Measurements from ENCODE around the gene FAM174B.

Gene FAM174B

DNA sequence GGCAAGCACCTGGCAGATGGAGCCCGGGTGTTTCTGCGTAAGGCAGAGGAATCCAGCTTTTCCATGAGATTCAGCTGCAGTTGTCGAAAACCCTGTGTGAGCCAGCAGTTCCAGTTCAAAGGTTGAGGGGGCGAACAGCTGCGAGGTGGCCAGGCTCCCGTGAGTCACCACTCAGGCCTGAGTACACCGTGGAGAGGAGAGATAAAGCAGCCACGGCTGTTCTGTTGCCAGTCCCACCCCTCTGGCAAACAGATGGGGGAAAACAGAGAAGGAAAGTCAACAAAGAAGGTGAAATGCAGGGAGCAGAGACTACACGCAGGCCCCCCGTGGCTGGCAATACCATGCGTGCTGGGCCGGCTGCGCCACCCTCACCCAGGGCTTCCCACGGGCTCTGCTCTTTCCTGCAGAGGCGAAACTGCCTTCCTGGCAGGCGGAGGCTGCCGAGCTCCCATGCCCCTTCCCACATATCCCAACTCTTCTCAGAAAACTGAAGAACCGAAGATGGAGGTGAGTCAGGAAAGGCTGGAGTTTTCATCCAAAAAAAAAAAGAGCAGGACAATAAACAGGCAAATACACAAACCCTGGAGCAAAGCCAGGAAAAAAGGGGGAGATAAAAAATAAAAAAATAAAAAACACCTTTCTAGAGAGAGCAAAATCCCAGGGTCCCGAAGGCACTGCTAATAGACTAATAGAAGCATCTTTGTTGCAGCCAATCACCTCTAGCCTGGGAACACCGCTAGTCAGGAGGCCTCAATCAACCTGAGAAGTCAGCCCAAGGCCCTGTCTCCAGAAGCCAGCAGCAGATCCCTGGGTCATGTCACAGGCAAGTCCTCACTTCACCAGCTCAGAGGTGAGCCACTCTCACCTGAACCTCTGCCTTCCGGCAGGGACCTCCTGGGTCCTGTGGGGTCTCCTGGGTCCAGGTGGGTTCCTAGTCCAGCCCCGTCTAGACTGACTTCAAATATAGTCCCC lies 37.7 kb downstream of the FAM174B start:
- no peak for DNase-seq (ENCODE audit: low read depth)
- TF ChIP-seq POLR2A (IDR thresholded peaks at IDR 0.05; ENCODE audit: extremely low read depth, insufficient read length) (no peak), MYC (IDR thresholded peaks at IDR 0.05; ENCODE audit: low read depth, low read length) (no peak)
- TF ChIP-seq, protein P1, sequence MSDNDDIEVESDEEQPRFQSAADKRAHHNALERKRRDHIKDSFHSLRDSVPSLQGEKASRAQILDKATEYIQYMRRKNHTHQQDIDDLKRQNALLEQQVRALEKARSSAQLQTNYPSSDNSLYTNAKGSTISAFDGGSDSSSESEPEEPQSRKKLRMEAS (IDR thresholded peaks at IDR 0.05; ENCODE audit: low read depth, low read length), result no peak
- TF ChIP-seq, protein P2, sequence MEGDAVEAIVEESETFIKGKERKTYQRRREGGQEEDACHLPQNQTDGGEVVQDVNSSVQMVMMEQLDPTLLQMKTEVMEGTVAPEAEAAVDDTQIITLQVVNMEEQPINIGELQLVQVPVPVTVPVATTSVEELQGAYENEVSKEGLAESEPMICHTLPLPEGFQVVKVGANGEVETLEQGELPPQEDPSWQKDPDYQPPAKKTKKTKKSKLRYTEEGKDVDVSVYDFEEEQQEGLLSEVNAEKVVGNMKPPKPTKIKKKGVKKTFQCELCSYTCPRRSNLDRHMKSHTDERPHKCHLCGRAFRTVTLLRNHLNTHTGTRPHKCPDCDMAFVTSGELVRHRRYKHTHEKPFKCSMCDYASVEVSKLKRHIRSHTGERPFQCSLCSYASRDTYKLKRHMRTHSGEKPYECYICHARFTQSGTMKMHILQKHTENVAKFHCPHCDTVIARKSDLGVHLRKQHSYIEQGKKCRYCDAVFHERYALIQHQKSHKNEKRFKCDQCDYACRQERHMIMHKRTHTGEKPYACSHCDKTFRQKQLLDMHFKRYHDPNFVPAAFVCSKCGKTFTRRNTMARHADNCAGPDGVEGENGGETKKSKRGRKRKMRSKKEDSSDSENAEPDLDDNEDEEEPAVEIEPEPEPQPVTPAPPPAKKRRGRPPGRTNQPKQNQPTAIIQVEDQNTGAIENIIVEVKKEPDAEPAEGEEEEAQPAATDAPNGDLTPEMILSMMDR (IDR thresholded peaks at IDR 0.05; ENCODE audit: low read depth, low read length), result no peak
- no peak overlapping the region for H3K4me3 ChIP-seq (ENCODE audit: low read depth, low read length)

DNA sequence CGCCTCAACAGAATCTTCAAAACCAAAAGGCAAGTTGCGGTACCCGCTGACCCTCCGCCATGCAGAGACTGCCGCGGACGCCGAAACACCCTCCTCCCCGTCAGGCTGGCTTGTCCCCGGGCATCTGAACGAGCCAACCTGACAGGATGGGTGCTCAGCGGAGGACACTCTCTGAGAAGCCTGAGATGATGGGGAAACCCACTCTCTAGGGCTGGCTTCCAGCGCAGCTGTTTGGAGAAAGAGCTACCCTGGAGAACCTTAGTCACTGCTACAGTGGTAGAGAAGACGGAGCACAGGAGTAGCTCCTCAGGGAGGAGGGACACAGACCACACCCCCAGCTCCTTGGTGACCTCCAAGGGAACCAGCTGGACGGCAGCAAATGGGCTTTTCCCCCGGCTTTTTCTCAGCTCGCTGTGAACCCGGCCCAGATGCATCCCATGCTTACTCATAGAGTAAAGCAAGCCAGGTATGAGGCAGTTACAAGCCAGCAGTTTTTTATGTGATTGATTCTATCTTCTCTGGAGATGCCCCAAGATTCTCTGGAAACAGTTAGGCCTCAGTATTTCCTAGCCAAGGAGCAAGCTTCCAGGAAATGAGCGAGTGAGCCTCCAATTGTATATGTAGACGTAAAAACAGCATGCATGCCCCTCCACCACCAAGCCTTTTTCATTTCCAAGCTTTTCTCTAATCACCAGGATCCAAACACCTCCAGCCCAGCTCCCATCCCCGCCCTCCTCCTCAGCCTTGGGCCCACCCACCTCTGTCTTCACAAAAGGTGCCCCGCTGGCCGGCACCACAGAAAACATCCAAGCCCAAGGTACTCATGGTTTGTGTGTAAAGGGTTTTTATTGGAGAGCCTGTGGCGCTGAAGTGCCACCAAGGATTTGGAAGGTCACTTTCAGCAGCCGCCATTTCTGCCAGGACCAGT lies 38.7 kb downstream of the FAM174B start:
- DNase-seq (ENCODE audit: low read depth), result no peak
- TF ChIP-seq MYC (IDR thresholded peaks at IDR 0.05; ENCODE audit: low read depth, low read length), result no peak
- no peak for TF ChIP-seq POLR2A (IDR thresholded peaks at IDR 0.05; ENCODE audit: extremely low read depth, insufficient read length)
- TF ChIP-seq, protein P2 (IDR thresholded peaks at IDR 0.05; ENCODE audit: low read depth, low read length), result no peak
- TF ChIP-seq, protein P1 (IDR thresholded peaks at IDR 0.05; ENCODE audit: low read depth, low read length), result no peak
- H3K4me3 ChIP-seq (ENCODE audit: low read depth, low read length), result no peak overlapping the region

DNA sequence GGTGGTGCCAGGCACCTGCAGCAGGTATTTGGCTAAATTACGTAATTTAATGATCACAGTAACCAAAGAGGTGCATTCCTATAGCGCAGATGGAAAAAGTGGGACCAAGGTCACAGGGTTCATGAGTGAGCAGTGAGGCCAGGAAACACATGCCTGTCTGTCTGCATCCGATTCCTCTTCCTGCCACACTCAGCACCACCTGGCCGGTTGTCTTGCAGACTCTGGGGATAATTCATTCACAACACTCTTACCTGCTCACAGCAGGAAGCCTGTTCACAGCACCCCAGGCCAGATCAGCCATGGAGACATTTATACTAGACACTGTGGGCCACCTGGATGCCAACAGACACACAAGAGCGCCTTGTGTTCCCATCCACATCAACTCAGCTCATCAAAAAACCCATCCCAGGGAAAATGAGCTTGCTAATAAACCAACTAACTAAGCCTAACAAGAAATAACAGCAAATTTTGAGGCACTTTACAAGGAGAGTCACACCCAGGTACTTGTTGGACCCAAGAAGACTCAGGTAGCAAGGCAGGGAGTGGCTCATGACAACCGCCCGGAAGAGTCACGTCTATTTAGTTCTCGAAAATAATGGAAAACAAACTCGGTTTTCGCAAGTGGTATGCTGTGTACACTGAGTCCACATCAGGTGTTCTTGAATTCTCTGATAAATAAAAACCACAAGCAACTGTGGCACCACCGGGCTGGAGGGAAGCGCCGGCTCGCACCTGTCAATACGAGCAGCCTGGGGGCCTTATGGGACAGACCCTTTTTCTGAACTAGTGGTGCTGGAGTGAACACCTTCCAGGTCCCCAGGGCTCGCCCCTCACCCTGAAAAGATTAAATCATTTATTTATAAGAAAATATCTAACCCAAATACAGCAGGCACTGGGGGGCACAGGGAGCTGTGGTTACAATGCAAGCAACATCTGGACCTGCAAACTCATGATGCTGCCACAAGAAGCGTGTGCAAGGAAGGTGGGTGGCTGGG lies 40.5 kb downstream of the FAM174B start:
- no peak for DNase-seq (ENCODE audit: low read depth)
- TF ChIP-seq MYC (IDR thresholded peaks at IDR 0.05; ENCODE audit: low read depth, low read length) (no peak), POLR2A (IDR thresholded peaks at IDR 0.05; ENCODE audit: extremely low read depth, insufficient read length) (no peak)
- TF ChIP-seq, protein P2 (IDR thresholded peaks at IDR 0.05; ENCODE audit: low read depth, low read length), result no peak
- TF ChIP-seq, protein P1 (IDR thresholded peaks at IDR 0.05; ENCODE audit: low read depth, low read length), result no peak
- no peak overlapping the region for H3K4me3 ChIP-seq (ENCODE audit: low read depth, low read length)

DNA sequence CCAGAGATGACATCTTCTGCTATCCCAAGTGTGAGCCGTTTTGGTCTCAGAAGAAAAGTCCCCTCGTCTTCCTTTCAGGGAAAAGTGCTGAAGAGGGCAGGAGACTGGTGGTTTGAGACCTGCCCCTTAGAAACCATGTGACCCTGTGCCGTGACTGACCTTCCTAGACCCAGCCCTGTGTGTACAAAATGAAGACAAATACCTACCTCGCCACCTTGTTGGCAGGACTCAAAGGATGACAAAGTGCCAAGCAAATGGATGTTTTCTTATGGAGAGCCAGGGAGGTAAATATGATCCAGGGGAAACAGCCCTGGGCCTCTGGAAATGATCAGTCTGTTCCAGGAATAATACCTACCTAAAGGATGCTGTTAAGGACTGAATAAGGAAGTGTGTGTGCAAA lies 41.3 kb downstream of the FAM174B start:
- H3K4me3 ChIP-seq (ENCODE audit: low read depth, low read length), result no peak overlapping the region
- TF ChIP-seq POLR2A (IDR thresholded peaks at IDR 0.05; ENCODE audit: extremely low read depth, insufficient read length) (no peak), MYC (IDR thresholded peaks at IDR 0.05; ENCODE audit: low read depth, low read length) (no peak)
- TF ChIP-seq, protein P2 (IDR thresholded peaks at IDR 0.05; ENCODE audit: low read depth, low read length), result no peak
- TF ChIP-seq, protein P1 (IDR thresholded peaks at IDR 0.05; ENCODE audit: low read depth, low read length), result no peak
- DNase-seq (ENCODE audit: low read depth), result no peak

Measured in NB4 (cell line).